HG03565 (cell line): ENCODE measurements around the gene TMTC1.
"Not testable (repeated sequence)": the region's sequence is repeated elsewhere in the genome, so short reads cannot be mapped to it uniquely, and the experiment has no call there.

Experiments used
- ATAC-seq: cut with Tn5 transposase; IDR thresholded peaks from one replicate; pipeline ENCODE4 v1.9.1; 2021; ENCODE audit warnings: mild to moderate bottlenecking, moderate library complexity; ENCODE audit not compliant: unreplicated experiment

TMTC1 gene

DNA sequence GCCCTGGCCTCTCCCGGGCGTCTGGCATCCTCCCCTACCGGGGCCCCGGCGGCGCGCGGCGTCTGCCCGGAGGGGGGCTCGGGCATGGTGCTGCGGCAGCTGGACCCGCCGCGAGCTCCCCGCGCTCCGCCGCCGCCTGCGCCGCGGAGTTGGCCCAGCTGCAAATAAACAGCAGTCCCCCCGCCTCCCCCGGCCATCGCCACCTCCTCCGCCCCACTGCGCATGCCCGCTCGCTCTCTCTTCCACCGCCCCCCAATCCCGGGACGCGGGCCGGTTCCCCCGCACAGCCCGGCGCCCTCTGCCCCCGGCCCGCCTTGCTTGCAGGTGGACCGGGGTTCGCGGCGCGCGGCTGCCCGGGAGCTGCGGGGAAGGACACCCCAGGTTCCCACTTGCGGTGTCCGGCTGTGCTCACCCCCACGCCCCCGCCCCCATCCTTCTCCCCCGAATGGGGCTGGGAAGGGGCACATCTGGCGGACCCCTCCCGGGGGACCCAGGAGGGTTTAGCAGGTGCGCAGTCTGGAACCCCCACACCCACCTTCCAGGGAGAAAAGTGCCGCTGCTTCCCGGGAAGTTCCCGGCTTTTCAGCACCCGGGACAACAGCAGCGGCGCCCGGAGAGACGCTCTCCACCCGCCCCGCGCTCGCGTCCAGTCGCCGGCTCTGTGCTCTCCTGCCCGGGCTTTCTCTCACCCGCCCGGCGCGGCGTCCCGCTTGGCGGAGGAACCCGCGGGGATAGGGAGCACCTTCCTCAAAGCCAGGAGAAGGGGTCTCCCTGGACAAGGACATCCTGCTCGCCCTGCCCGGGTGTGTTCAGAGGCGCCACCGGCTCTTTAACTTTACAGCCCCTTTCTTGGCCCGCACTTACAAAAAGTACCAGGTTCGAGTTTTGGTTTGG, at the start of gene TMTC1:
TMTC1 (minus strand) TSS at position 170 of the 894 bp plus-strand sequence. CDS start 191 bp downstream, outside the sequence.
- no peak for ATAC-seq

DNA sequence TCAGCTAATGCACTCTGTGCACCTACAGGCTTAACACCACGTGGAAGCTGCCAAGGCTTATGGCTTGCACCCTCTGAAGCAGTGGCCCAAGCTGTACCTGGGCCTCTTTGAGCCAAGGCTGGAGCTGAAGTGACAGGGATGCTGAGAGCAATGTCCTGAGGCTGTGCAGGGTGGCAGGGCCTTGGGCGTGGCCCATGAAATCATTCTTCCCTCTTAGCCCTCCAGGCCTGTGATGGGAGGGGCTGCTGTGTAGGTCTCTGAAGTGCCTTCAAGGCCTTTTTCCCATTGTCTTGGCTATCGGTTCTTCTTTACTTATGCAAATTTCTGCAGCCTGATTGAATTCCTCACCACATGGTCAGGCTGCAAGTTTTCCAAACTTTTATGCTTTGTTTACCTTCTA, 47.4 kb upstream of the TMTC1 start:
- no peak for ATAC-seq

DNA sequence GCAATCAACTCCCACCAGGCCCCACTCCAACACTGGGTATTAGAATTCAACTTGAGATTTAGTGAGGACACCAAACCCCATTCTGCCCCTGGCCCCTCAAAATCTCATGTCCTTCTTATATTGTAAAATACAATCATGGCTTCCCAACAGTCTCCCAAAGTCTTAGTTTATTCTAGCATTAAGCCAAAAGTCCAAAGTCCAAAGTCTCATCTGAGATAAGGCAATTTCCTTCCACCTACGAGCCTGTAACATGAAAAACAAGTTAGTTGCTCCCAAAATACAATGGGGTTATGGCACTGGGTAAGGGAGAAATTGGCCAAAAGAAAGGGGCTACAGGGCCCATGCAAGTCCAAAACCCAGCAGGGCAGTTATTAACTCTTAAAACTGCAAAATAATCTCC, 46.6 kb upstream of the TMTC1 start:
- no peak for ATAC-seq

DNA sequence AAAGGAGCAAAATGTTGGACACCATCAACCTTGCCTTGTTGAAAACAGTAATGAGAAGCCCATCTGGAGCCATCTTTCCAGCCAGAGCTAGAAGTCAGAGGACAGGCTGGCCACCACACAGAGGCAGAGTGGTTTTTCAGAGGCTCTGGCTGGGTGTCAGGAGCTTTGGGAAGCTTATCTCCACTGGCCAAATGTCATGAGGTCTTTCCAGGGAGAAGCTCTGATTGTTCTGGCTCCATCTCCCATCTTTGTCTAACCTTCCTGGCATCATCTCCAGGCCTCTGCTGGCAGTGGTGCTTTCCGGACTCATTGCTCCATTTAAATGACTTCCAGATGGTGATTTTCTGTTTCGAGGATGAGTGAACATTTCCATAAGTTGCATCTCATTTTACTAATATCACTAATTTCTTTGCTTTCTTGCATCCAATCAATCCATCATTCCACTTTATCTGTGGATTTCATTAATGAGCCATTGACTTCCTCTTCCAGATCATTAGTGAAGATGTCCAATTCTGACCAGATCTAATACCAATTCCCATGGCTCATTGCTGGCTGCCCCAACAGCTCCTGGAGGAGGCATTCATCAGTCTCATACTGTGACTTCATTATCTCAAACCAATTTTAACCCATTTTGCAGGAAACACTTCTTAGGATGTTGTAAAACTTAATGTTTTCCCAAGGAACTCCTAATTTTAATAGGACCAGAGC, 35.3 kb upstream of the TMTC1 start:
- no peak for ATAC-seq

DNA sequence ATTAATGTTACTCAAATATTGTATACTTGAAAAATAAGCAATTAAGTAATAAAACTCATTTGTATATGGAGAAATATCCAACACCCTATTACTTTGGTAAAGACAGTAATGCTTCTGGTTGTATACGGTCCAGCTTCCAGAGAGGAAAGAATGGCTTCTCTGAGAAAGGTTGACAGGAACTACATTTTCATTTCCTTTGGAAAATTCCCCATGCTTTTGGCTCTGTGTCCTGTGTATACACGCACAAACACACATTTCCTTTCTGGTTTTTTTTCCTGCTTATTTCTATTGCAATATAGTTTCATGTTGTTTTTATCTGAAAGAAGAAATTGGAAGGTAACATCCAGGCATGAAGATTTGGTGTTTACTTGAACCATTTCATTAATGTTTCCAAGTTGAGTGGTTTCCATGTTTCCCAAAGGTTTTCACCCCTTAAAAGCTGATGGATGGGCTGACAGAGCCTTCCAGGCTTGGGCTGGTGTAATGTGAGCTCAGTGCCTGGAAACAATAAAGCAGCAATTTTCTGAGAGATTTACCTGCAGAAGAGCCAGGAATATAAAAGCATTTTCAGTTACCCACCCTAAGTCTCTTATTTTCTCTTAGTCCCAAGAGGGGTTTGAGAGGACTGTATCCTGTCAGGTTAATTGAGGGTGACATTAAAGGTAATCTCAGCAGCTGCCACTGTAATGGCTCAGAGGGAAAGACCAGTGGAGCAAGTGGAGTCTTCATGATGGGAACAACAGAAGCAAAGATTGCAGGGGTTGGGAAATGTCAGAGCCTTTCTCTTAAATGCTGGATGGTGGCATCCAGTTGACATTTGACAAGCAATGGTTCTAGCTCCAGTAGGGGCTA, 33.4 kb upstream of the TMTC1 start:
- no peak for ATAC-seq

DNA sequence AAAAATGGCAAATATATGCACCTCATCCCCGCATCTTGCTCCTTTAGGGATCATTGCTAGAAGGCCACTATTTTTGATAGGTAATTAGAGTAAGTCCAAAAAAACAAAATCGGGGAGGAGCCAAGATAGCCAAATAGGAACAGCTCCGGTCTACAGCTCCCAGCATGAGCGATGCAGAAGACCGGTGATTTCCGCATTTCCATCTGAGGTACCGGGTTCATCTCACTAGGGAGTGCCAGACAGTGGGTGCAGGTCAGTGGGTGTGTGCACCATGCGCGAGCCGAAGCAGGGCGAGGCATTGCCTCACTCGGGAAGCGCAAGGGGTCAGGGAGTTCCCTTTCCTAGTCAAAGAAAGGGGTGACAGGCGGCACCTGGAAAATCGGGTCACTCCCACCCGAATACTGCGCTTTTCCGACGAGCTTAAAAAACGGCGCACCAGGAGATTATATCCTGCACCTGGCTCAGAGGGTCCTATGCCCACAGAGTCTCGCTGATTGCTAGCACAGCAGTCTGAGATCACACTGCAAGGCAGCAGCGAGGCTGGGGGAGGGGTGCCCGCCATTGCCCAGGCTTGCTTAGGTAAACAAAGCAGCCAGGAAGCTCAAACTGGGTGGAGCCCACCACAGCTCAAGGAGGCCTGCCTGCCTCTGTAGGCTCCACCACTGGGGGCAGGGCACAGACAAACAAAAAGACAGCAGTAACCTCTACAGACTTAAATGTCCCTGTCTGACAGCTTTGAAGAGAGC, 26.0 kb upstream of the TMTC1 start:
- ATAC-seq: not testable (repeated sequence)

DNA sequence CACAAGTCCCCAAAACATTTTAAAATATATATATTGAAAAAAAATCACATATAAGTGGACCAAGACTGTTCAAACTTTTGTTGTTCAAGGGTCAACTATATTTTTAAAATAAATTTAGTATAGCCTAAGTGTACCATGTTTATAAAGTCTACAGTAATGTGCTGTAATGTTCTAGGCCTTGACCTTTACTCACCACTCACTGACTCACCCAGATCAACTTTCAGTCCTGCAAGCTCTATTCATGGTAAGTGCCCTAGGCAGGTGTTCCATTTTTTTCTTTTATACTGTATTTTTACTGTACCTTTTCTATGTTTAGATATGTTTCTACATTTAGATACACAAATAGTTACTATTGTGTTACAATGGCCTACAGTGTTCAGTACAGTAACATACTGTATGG, 23.4 kb upstream of the TMTC1 start:
- no peak for ATAC-seq

DNA sequence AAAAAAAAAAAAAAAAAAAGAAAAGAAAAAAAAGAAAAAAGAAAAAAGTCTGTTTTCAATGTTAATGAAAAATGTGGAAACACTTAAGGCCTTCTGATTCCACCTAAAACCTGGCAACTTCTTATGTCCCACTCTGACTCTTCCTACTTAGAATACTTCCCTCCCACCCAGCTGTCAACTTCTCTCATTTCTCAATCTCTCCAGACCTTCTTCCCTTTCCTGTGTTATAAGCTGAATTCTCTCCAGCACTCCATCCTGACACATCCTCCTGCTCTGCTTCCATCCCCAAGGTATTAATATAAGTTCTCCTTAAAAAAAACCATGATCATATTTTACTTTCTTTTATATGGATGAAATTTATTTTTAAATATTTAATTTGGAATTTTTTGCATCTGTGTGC, 20.3 kb upstream of the TMTC1 start:
- no peak for ATAC-seq

DNA sequence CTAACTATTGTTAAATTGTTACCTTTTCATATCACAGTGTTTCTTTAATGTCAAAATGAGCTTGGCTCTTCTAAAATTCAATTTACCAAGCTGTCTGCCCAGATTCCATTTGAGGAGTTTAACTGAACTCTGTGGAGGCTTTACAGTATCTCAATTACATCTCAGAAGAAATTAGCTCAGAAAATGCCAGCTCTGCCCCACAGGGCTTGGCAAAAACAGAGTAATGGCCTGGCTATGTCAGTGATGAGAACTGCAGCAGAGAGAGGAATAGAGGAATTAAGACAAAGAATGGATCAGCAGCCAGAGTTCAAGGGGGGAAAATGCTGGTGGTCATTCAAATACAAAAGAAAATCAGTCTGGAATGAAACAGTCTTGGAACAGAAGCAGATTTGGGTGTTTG, 15.8 kb upstream of the TMTC1 start:
- no peak for ATAC-seq

DNA sequence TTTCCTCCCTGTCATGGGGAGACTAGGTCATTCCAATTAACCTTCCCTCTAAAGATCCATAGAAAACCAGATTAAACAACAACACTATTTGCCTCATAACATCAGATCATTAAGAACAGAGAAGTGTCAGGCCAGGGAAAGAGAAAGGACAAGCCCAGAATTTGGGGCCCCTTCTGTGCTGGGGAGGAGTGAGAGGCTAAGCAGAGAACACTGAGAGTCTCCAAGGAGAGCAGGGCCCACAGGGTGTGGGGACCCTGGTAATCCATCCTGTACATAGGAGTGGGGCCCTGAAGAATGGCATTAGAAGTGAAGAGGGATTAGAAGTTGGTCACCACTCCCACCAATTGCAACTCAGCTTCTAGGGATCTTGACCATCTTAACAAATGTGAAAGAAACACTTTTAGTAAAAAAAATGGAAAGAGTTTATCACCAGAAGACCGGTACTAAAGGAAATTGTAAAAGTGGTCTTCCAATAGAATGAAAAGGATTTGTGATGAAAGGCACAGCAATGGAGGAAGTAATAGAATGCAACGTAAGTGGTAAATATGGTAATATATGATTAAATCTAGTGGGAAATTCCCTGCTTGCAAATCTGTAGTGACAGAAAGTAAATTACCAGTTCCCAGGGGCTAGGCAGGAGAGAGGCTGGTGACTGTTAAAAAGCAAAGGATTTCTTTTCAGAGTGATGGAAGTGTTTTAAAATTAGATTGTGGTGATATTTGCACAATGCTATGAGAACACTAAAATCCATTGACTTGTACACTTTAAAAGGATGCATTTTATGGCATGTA, 14.0 kb upstream of the TMTC1 start:
- no peak for ATAC-seq

DNA sequence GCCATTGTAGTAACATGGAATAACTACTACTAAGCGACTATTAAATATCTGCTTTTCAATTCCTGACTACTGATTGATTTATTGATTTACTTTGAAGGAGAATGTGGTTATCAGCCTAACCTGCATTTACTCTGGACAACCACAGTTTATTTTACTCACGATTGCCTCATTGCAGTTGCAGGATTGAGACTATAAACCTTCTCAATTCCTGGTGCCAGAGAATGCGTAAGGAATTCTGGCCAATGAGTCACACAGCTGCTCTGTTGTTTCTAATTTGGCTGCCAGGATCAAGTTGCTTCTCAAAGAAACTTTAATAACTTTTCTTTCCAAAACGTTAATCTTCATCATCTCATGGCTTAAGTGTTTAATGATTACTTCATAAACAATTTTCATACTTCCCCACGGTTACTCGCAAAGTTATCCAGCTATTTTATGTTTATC, 13.1 kb upstream of the TMTC1 start:
- no peak for ATAC-seq

DNA sequence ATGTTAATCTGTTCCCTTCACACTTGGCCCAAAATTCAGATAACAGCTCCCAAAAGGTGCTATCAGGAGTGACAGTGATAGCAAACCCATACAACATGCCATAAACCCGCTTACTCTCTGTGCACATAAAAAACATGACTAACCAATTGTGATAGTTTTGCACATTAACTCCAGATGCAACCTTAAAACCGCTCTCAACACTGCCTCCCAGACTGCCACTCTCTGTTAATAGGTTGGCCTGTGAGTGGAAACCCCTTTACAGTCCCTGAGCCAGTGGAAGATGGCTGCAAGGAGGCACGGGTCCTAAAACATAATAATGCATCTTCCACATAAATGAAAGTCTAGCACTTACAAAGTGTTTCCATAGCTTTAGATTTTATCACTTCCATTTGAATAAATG, 12.0 kb upstream of the TMTC1 start:
- ATAC-seq: no peak

DNA sequence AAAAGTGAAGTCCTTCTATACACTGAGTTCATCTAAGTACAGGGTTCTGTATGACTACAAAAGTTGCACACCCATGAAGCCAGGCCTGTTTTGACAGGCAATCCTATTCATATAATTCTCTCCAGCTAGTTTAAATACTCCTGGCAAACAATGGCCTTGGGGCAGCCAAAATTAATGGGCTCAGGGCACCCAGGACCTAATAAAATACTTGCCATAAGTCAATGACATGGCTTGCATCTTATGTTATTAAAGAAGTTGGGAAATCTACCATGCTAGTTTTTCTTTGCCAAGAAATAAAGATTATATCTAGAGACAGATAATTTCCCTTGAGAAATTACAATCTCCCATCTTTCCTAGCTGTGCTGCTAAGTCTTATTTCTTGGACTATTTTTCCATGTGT, 11.1 kb upstream of the TMTC1 start:
- no peak for ATAC-seq

DNA sequence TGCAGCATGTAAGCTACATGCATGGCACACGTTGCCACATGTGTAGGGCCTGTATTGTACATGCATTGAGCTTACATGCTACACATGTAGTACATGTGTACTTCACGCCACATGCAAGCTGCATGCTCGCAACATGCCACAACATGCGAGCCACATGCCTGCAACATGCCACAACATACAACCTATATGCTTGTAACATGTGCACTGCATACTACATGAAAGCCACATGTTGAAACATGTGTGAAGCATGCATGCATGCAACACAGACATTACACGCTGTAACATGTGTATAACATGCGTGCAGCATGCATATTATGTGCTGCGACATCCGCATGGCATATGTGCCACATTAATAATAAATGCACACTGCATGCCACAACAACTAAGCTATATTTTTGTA, 9.1 kb upstream of the TMTC1 start:
- no peak for ATAC-seq

DNA sequence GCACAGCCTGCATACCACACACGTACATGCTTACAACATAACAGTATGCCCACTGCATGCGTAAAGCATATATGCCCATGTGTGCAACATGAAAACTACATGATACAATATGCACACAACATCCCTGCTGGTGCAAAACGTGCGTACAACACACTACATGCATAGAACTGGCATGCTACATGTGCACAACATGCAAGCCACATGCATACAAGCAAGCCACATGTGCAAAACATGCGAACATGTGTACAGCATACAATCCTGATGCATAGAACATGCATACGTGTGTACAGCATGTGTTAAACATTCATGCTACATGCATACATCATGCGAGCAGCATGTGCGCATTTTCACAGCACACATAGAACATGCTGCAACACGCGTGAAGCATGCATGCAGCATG, 8.4 kb upstream of the TMTC1 start:
- ATAC-seq: no peak

DNA sequence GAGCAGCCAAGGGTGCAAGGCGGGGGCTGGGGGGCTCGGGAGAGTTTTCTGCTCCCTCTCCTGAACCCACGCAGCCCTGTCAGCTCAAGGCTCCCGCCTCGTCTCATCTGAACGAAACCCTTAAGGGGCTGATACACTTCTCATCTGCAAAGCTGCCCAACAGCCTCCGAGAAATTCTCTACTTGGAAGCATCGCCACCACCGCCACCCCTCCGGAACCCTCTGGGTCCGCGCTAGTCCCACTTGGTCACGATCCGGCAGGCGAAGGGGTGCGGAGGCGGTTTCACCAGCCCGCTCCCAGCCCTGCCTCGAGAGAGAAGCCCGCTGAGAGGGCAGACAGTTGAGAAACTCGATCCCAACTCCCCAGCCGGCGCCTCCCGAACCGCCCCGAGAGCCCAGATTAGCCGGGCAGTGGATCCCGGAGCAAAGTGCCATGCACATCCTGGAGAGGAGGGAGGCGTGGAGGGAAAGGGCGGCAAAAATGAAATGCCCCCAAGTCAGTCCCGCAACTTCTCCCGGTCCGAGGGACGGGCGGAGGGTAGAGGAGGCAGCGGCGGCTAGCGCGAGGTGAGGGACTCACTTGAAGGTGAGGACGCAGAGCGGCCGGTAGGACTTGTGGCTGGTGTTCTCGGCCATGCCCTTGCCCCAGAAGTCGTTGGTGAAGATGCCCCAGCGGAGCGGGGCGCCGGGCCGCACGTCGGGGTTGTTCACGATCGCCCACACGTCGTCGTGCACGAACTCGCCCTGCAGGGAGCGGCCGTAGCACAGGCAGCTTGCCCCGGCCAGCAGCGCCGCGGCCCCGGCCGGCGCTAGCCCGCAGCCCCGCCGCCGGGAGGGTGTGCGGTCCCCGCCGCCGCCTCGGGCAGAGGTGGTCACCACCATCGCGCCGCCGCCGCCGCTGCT, 620 bp downstream of the TMTC1 start:
- no peak for ATAC-seq

DNA sequence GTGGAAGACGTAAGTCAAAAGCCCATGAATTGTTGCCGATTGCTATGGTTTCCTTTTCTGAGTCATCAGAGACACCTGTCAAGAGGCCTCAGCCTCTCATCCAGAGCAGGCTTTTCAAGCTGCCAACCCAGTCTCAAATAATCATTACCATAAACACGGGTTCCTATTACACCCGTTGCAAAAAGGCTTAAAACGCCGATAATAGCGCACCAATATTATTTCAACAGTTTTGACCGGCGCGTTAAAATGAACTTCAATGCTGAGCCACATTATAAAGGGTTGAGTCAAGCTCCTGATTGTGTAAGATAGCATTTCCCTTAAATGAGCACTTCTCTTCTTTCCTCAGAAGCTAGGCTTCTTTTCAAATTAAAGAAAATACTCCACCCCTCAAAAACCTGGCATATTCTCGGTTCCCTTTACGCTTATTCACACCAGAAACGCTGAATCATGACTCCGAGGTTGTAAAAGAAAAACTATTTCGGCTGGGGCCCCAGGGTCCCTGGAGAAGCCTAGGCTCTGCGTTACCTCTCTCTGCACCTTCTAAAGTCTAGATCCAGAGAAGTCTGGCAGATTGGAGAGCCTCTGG, 1.4 kb downstream of the TMTC1 start:
- ATAC-seq: peak; percentile 87

DNA sequence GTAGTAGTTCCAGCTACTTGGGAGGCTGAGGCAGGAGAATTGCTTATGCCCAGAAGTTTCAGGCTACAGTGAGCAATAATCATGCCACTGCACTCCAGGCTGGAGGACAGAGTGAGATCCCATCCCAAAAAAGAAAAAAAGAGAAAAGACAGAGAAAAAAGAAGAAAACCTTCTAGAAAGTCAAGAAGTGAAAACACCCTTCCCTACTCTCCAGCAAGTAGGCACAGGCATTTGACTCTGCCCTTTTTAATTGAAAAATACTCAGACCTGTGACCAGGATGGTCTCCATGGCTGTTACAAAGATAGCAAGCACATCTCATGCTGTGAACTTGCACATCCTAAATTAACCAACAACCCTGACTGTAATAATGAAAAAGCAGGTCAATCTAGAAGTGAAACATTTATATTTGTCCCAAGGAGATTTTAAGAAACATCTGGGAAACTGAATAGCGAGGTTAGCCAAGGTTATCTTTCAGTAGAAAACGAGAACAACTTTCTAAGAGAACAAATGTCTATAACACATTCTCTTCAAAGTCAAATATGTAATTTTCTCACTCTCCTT, 2.0 kb downstream of the TMTC1 start:
- peak; percentile 40 for ATAC-seq
